ENCODE data around the gene HOXC9.

GRCh38 chr12:53984901-53985691 lies 14.9 kb upstream of the HOXC9 start, which contains the start of gene HOXC10:
- TF ChIP-seq RBAK (tag by site-specific recombination; IDR thresholded peaks at IDR 0.05), result no peak
- TF ChIP-seq ZBTB48 (tag by site-specific recombination; IDR thresholded peaks at IDR 0.05), result no peak
- TF ChIP-seq TCF7L2 (IDR thresholded peaks at IDR 0.05; ENCODE audit: borderline replicate concordance, low read depth, low read length), result no peak
- TF ChIP-seq ATF2 (tag by site-specific recombination; IDR thresholded peaks at IDR 0.05; ENCODE audit: low read depth), result peak; percentile 96
- TF ChIP-seq IKZF3 (tag by site-specific recombination; IDR thresholded peaks at IDR 0.05), result no peak
- peak; percentile 81 for TF ChIP-seq CTCF (tag by site-specific recombination; IDR thresholded peaks at IDR 0.05)
- TF ChIP-seq ZNF23 (tag by site-specific recombination; IDR thresholded peaks at IDR 0.05; ENCODE audit: borderline replicate concordance), result no peak
- TF ChIP-seq ZNF292 (tag by site-specific recombination; IDR thresholded peaks at IDR 0.05; ENCODE audit: borderline replicate concordance, low read depth), result no peak
- no peak for TF ChIP-seq ZNF140 (tag by site-specific recombination; IDR thresholded peaks at IDR 0.05)
- no peak for TF ChIP-seq ZBTB11 (tag by site-specific recombination; conservative IDR thresholded peaks at IDR 0.05; ENCODE audit: low read depth)

Measured in HEK293 (cell line).